Panc1 (cell line): ENCODE results near the gene GOLGA6C. TPM values are rescaled to one million over a fixed set of nuclear protein-coding genes. Genes with fewer than 3 reads are reported as not detected.
"Not testable (repeated sequence)": the region's sequence is repeated elsewhere in the genome, so short reads cannot be mapped to it uniquely, and the experiment has no call there.

Experiments used
- ATAC-seq: fragments of 200-7000 bp; cut with Tn5 transposase; 2 replicates; pipeline ENCODE4 v1.9.1; 2020; ENCODE audit warnings: mild to moderate bottlenecking, moderate library complexity
- BruUV-seq: library from RNA; stranded (reverse); fragments of 400-500 nt; replicated peaks from 2 replicates; lab custom pipeline; 2021; lab: Mats Ljungman, UMichigan
- CTCF ChIA-PET: fragments of 300-600 bp; sonication (Branson Sonifier 250); formaldehyde crosslinking; loops from one replicate; lab custom pipeline; 2022; ENCODE audit warnings: antibody characterized with exemption; lab: Charles Lee
- POLR2A ChIA-PET: fragments of 300-600 bp; sonication (Branson Sonifier 250); formaldehyde crosslinking; loops from one replicate; lab custom pipeline; 2022; ENCODE audit warnings: antibody characterized with exemption; lab: Charles Lee
- DNase-seq: peaks from one replicate; pipeline ENCODE4 v3.0.0-alpha.2; 2010; ENCODE audit warnings: low read depth, low spot score
- H3K27ac ChIP-seq: 2 replicates; pipeline ENCODE4 v1.5.1; 2011; ENCODE audit warnings: mild to moderate bottlenecking, low read length, inconsistent platforms
- H3K27me3 ChIP-seq: fragments of 200-500 bp; sonication (Bioruptor generic); 2 replicates; pipeline ENCODE4 v1.6.0; 2014; ENCODE audit warnings: low read length, inconsistent platforms; ENCODE audit not compliant: control insufficient read depth, insufficient read depth
- H3K36me3 ChIP-seq: fragments of 200-500 bp; sonication (Bioruptor generic); 2 replicates; pipeline ENCODE4 v1.5.1; 2014; ENCODE audit warnings: inconsistent platforms, mild to moderate bottlenecking, low read length, moderate library complexity; ENCODE audit not compliant: control insufficient read depth, insufficient read depth
- H3K4me1 ChIP-seq: 2 replicates; pipeline ENCODE4 v1.5.1; 2011; ENCODE audit warnings: inconsistent platforms, mild to moderate bottlenecking, low read length, moderate library complexity; ENCODE audit not compliant: control insufficient read depth, insufficient read depth
- H3K4me3 ChIP-seq, 2 experiments: 2 replicates each; pipeline ENCODE4 v1.5.1; 2011 to 2012; ENCODE audit warnings: low read depth in 2 of 2, low read length in 2 of 2, mild to moderate bottlenecking in 2 of 2, inconsistent platforms in 1 of 2, moderate library complexity in 1 of 2
- H3K9me3 ChIP-seq: fragments of 200-500 bp; sonication (Bioruptor generic); 2 replicates; pipeline ENCODE4 v1.5.1; 2014; ENCODE audit warnings: low read depth, mild to moderate bottlenecking, inconsistent platforms, low read length, moderate library complexity; ENCODE audit not compliant: control insufficient read depth, insufficient read depth
- POLR2AphosphoS5 ChIP-seq: IDR thresholded peaks from 2 replicates; pipeline ENCODE4 v1.6.1; 2012; ENCODE audit warnings: mild to moderate bottlenecking, low read depth, low read length, moderate library complexity
- SIN3A ChIP-seq: IDR thresholded peaks from 2 replicates; pipeline ENCODE4 v1.6.1; 2012; ENCODE audit warnings: low read depth, mild to moderate bottlenecking, low read length, moderate library complexity, borderline replicate concordance; ENCODE audit not compliant: insufficient read depth
- TCF7L2 ChIP-seq: IDR thresholded peaks from 2 replicates; pipeline ENCODE4 v1.6.1; 2011; ENCODE audit warnings: mild to moderate bottlenecking, low read depth, low read length, inconsistent platforms
- in situ Hi-C: cut with HindIII; loops from 2 replicates; pipeline ENCODE4 v1.10.0; 2016; ENCODE audit warnings: low sequenced_read_pairs, low pct_unique_long_range_greater_than_20kb
- intact Hi-C: fragments of 100-400 bp; cut with micrococcal nuclease; formaldehyde crosslinking; loops from one replicate; pipeline ENCODE4 v1.10.0; 2022; ENCODE audit not compliant: unreplicated experiment
- total RNA-seq: library from RNA; stranded (reverse); gene quantifications from one replicate; pipeline ENCODE4 v1.2.1, GENCODE V29; 2021; ENCODE audit not compliant: unreplicated experiment
- TF ChIP-seq, protein P1 (sequence below): fragments of 450-650 bp; IDR thresholded peaks from 2 replicates; pipeline ENCODE4 v1.5.1; 2017; ENCODE audit warnings: mild to moderate bottlenecking
- TF ChIP-seq, protein P2 (sequence below), 2 experiments: IDR thresholded peaks; 2 replicates each; pipeline ENCODE4 v1.6.1; 2011 to 2012; ENCODE audit warnings: low read depth in 2 of 2, control low read depth in 1 of 2, low read length in 1 of 2, mild to moderate bottlenecking in 1 of 2, moderate library complexity in 1 of 2; ENCODE audit not compliant: insufficient read depth in 1 of 2

GOLGA6C gene
- total RNA-seq, 1 experiment from 2014 or later: not detected

DNA sequence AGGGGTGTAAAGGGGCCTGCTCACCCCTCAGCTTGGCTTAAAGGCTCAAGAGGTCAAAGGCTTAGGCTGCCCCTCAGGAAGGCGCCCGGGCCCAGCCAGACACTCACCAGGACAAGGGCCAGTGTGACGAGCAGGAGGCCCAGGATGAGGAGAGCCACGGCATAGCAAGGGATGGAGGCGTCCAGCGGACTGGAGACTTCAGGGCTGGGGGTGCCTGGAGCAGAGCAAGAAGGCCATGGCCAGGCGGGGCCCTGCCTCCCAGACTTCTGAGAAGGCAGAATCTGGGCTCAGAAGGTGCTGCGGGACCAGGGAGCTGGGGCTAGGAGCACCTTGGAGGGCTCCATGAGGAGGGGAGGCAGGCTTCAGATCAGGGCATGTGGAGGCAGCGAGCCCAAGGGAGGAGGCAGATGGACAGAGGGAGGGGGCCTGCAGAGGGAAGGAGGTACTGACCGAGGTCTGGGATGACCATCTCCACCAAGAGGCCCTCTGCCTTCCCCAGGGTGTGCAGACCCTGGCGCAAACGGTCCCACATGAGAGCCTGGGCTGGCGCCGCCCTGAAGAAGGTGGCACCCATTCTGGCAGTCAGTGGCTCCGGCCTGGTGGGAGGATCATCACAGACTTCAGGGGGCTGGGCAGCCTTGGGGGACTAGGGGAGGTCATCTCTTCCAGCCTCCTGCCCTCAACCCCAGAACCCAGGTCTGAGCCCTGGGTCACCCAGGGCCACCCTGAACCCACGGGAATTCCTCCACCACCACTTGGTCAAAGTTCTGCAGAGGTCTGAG, 32.0 kb upstream of the GOLGA6C start:
- no peaks in the 10 kb centered on the region for H3K27me3 ChIP-seq
- ChIA-PET POLR2A (no interaction called here), CTCF (no interaction called here)
- intact Hi-C loops: no loop called here
- H3K9me3 ChIP-seq: no peaks in the 10 kb centered on the region
- in situ Hi-C loops: no loop called here
- no TSS peak for BruUV-seq
- TF ChIP-seq TCF7L2 (no peak), SIN3A (no peak), POLR2AphosphoS5 (no peak)
- TF ChIP-seq, protein P1, sequence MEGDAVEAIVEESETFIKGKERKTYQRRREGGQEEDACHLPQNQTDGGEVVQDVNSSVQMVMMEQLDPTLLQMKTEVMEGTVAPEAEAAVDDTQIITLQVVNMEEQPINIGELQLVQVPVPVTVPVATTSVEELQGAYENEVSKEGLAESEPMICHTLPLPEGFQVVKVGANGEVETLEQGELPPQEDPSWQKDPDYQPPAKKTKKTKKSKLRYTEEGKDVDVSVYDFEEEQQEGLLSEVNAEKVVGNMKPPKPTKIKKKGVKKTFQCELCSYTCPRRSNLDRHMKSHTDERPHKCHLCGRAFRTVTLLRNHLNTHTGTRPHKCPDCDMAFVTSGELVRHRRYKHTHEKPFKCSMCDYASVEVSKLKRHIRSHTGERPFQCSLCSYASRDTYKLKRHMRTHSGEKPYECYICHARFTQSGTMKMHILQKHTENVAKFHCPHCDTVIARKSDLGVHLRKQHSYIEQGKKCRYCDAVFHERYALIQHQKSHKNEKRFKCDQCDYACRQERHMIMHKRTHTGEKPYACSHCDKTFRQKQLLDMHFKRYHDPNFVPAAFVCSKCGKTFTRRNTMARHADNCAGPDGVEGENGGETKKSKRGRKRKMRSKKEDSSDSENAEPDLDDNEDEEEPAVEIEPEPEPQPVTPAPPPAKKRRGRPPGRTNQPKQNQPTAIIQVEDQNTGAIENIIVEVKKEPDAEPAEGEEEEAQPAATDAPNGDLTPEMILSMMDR: no peak
- TF ChIP-seq, protein P2, sequence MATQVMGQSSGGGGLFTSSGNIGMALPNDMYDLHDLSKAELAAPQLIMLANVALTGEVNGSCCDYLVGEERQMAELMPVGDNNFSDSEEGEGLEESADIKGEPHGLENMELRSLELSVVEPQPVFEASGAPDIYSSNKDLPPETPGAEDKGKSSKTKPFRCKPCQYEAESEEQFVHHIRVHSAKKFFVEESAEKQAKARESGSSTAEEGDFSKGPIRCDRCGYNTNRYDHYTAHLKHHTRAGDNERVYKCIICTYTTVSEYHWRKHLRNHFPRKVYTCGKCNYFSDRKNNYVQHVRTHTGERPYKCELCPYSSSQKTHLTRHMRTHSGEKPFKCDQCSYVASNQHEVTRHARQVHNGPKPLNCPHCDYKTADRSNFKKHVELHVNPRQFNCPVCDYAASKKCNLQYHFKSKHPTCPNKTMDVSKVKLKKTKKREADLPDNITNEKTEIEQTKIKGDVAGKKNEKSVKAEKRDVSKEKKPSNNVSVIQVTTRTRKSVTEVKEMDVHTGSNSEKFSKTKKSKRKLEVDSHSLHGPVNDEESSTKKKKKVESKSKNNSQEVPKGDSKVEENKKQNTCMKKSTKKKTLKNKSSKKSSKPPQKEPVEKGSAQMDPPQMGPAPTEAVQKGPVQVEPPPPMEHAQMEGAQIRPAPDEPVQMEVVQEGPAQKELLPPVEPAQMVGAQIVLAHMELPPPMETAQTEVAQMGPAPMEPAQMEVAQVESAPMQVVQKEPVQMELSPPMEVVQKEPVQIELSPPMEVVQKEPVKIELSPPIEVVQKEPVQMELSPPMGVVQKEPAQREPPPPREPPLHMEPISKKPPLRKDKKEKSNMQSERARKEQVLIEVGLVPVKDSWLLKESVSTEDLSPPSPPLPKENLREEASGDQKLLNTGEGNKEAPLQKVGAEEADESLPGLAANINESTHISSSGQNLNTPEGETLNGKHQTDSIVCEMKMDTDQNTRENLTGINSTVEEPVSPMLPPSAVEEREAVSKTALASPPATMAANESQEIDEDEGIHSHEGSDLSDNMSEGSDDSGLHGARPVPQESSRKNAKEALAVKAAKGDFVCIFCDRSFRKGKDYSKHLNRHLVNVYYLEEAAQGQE (IDR thresholded peaks at IDR 0.05; ENCODE audit: insufficient read depth in 1 of 2, low read depth in 2 of 2, low read length in 1 of 2): no peak
- ATAC-seq (no peak), DNase-seq (no peak)
- no peak overlapping the region for H3K27ac ChIP-seq
- H3K36me3 ChIP-seq: no peaks in the 10 kb centered on the region
- H3K4me3 ChIP-seq: no peak overlapping the region
- no peaks in the 10 kb centered on the region for H3K4me1 ChIP-seq

DNA sequence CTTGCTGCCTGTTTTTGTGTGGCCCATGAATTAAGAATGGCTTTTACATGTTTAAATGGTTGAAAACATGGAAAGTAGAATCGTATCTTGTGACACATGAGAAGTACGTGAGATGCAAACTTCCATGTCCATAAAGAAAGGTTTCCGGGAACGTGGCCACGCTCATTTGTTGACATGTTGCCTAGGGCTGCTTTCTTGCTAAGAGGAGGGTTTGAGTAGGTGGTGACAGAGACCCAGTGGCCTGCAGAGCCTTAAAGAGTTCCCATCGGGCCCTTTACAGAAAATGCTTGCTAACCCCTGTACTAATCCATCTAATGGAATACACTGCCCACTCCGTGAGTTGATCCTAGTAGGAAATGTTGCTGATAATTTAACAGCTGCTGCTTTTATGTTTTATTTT, 31.0 kb upstream of the GOLGA6C start:
- ATAC-seq, H3K27ac ChIP-seq, intact Hi-C loops, CTCF ChIA-PET, in situ Hi-C loops, H3K27me3 ChIP-seq, H3K4me1 ChIP-seq, BruUV-seq, H3K36me3 ChIP-seq, DNase-seq, H3K9me3 ChIP-seq, POLR2A ChIA-PET, H3K4me3 ChIP-seq: not testable (repeated sequence)

DNA sequence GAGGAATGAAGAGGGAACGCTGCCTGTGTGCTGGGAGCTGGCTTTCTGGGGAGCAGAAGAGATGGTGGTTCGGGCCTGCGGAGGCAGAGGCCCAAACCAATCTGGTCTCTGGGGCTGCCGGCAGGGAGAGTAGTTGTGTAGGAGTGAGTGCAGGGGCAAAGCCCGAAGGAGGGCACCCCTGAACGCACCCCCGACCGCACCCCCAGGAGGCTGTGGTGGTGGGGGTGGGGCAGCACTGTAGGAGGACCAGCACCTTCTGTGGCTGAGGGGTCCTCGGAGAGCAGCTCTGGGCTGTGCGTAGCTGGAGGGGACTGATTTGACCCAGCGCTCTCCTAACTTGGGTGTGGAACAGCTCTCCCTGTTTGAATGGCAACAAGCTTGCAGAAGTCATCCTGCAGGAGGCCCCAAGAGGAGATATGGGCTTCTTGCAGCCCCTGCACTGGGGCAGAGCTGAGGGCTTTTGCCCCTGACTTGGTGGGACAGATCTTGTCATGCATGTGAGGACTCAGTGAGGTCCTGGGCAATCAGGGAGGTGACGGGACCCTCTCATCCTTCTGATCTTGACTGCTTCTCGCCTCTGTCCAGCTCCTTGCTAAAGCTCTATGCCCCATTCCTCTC, 30.4 kb upstream of the GOLGA6C start:
- Histone ChIP-seq H3K27ac (no peak overlapping the region), H3K36me3 (no peaks in the 10 kb centered on the region), H3K4me3 (no peak overlapping the region), H3K9me3 (no peaks in the 10 kb centered on the region), H3K4me1 (no peaks in the 10 kb centered on the region), H3K27me3 (no peaks in the 10 kb centered on the region)
- ATAC-seq: no peak
- BruUV-seq: no TSS peak
- ChIA-PET CTCF (interaction anchor here (0.6 kb wide), 1 partner anchor 392 kb away, joined by 3 read pairs; no protein-coding TSS in a partner anchor), POLR2A (no interaction called here)
- in situ Hi-C loops (no loop called here), intact Hi-C loops (no loop called here)
- DNase-seq: no peak
- TF ChIP-seq, protein P1: no peak
- TF ChIP-seq TCF7L2 (no peak), POLR2AphosphoS5 (no peak), SIN3A (no peak)
- TF ChIP-seq, protein P2 (IDR thresholded peaks at IDR 0.05; ENCODE audit: insufficient read depth in 1 of 2, low read depth in 2 of 2, low read length in 1 of 2): no peak
